HepG2 (cell line): Measurements from ENCODE around the gene PTPRM. TPM values are rescaled to one million over a fixed set of nuclear protein-coding genes. Genes with fewer than 3 reads are reported as not detected.

Source experiments
- ADNP ChIP-seq: sonication (generic); formaldehyde crosslinking; IDR thresholded peaks from 2 replicates; pipeline ENCODE4 v1.4.0; 2020; ENCODE audit warnings: missing genetic modification reagents
- ELF3 ChIP-seq: IDR thresholded peaks from 2 replicates; pipeline ENCODE4 v1.6.1; 2016; ENCODE audit warnings: missing genetic modification reagents, missing compliant biosample characterization
- EP300 ChIP-seq, 3 experiments: sonication (generic) in 1 of 3; formaldehyde crosslinking in 1 of 3; IDR thresholded peaks; 2 replicates each; pipeline versions ENCODE4 v1.5.1 to v1.6.1; 2011 to 2020; ENCODE audit warnings: low read depth in 2 of 3, low read length in 2 of 3, borderline replicate concordance in 1 of 3, improper control_type of control experiment in 1 of 3, mild to moderate bottlenecking in 1 of 3, missing genetic modification reagents in 1 of 3, moderate library complexity in 1 of 3
- FOXO1 ChIP-seq: sonication (generic); formaldehyde crosslinking; IDR thresholded peaks from 2 replicates; pipeline ENCODE4 v1.4.0; 2020; ENCODE audit warnings: missing genetic modification reagents
- GATAD2A ChIP-seq: IDR thresholded peaks from 2 replicates; pipeline ENCODE4 v1.6.1; 2016
- HMG20B ChIP-seq: conservative IDR thresholded peaks from 2 replicates; pipeline ENCODE4 v1.6.1; 2016; ENCODE audit warnings: missing genetic modification reagents, missing compliant biosample characterization
- MAFK ChIP-seq, 2 experiments: IDR thresholded peaks in 1 of 2; conservative IDR thresholded peaks in 1 of 2; 2 replicates each; pipeline ENCODE4 v1.6.1; 2011; ENCODE audit warnings: improper control_type of control experiment in 2 of 2, low read length in 2 of 2
- PPARG ChIP-seq: conservative IDR thresholded peaks from 2 replicates; pipeline ENCODE4 v1.6.1; 2016; ENCODE audit warnings: missing biosample characterization, missing genetic modification reagents
- RXRB ChIP-seq: IDR thresholded peaks from 2 replicates; pipeline ENCODE4 v1.6.1; 2016; ENCODE audit warnings: borderline replicate concordance, missing genetic modification reagents, missing compliant biosample characterization
- SNAPC2 ChIP-seq: sonication (generic); formaldehyde crosslinking; IDR thresholded peaks from 2 replicates; pipeline ENCODE4 v1.8.1; 2022; ENCODE audit warnings: mild to moderate bottlenecking, missing genetic modification reagents
- SOX13 ChIP-seq, 3 experiments: fragments of 450-650 bp in 1 of 3; sonication (generic) in 1 of 3; formaldehyde crosslinking in 1 of 3; IDR thresholded peaks in 2 of 3; conservative IDR thresholded peaks in 1 of 3; 2 replicates each; pipeline versions ENCODE4 v1.5.0 to v1.6.1; 2016 to 2020; ENCODE audit warnings: antibody characterized with exemption in 1 of 3, mild to moderate bottlenecking in 1 of 3, missing compliant biosample characterization in 1 of 3, missing genetic modification reagents in 1 of 3, moderate library complexity in 1 of 3
- SP1 ChIP-seq, 2 experiments: fragments of 450-650 bp in 1 of 2; sonication (generic) in 1 of 2; formaldehyde crosslinking in 1 of 2; IDR thresholded peaks; 2 replicates each; pipeline versions ENCODE4 v1.4.0 to v1.6.1; 2016 to 2020; ENCODE audit warnings: missing genetic modification reagents in 1 of 2
- ZNF121 ChIP-seq: sonication (generic); formaldehyde crosslinking; IDR thresholded peaks from 2 replicates; pipeline ENCODE4 v1.5.0; 2020; ENCODE audit warnings: mild to moderate bottlenecking, missing genetic modification reagents
- ZNF644 ChIP-seq: IDR thresholded peaks from 2 replicates; pipeline ENCODE4 v1.6.1; 2016; ENCODE audit warnings: low read depth
- ZNF703 ChIP-seq: sonication (generic); formaldehyde crosslinking; IDR thresholded peaks from 2 replicates; pipeline ENCODE4 v1.5.1; 2020; ENCODE audit warnings: missing genetic modification reagents, mild to moderate bottlenecking, moderate library complexity, borderline replicate concordance
- ZSCAN22 ChIP-seq: sonication (generic); formaldehyde crosslinking; IDR thresholded peaks from 2 replicates; pipeline ENCODE4 v1.4.0; 2020; ENCODE audit warnings: mild to moderate bottlenecking, missing genetic modification reagents
- polyA plus RNA-seq, 8 experiments: library from polyadenylated mRNA; depleted of rRNA in 3 of 8; stranded (reverse) in 7 of 8; unstranded in 1 of 8; fragments of >200 nt; fragmentation: Illumina TruSeq in 4 of 8; extraction: Trizol in 4 of 8; gene quantifications; 2 replicates each; pipeline versions ENCODE4 v1.2.1 to v1.2.3, GENCODE V29; 2011 to 2016; ENCODE audit warnings: low read depth in 4 of 8, missing spikeins in 1 of 8, mixed read lengths in 1 of 8; ENCODE audit not compliant: insufficient read depth in 1 of 8
- total RNA-seq, 5 experiments: library from RNA; depleted of rRNA; stranded (reverse); fragments of >200 nt; fragmentation: Illumina TruSeq; extraction: Trizol; gene quantifications; 2 replicates each; pipeline ENCODE4 v1.2.3, GENCODE V29; 2016; ENCODE audit warnings: low read depth in 1 of 5
- TF ChIP-seq, protein P1 (sequence below): sonication (generic); formaldehyde crosslinking; IDR thresholded peaks from 2 replicates; pipeline ENCODE4 v1.4.0; 2020; ENCODE audit warnings: missing genetic modification reagents
- TF ChIP-seq, protein P2 (sequence below), 2 experiments: sonication (generic) in 1 of 2; formaldehyde crosslinking in 1 of 2; IDR thresholded peaks; 2 replicates each; pipeline versions ENCODE4 v1.5.1 to v1.6.1; 2011 to 2020; ENCODE audit warnings: borderline replicate concordance in 1 of 2, low read depth in 1 of 2, low read length in 1 of 2, mild to moderate bottlenecking in 1 of 2, missing genetic modification reagents in 1 of 2, moderate library complexity in 1 of 2
- TF ChIP-seq, protein P3 (sequence below): IDR thresholded peaks from 2 replicates; pipeline ENCODE4 v1.6.1; 2012; ENCODE audit warnings: low read depth, low read length, improper control_type of control experiment
- TF ChIP-seq, protein P4 (sequence below): IDR thresholded peaks from 2 replicates; pipeline ENCODE4 v1.4.0; 2020; ENCODE audit warnings: mild to moderate bottlenecking, missing genetic modification reagents

Gene PTPRM
- total and polyA plus RNA-seq, 2 of the 13 experiments (the other 11 are each of a cell fraction or from before 2014, with no cell fraction given): 12.6 to 108 TPM

DNA sequence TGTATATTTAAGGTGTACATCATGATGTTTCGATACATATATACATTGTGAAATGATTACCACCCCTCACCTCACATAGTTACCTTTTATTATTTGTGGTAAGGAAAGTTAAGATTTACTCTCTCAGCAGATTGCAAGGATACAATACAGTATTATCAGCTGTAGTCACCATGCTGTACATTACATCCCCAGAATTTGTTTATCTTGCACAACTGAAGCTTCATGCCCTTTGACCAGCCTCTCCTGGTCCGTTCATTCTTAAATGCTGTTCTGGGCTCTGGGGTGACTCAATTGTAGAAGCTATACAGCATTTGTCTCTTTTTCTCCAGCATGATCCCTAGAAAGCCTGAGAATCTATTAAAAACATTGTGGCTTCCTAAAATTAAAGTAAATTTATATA, 90.8 kb downstream of the PTPRM start (continued):
- TF ChIP-seq, protein P1, sequence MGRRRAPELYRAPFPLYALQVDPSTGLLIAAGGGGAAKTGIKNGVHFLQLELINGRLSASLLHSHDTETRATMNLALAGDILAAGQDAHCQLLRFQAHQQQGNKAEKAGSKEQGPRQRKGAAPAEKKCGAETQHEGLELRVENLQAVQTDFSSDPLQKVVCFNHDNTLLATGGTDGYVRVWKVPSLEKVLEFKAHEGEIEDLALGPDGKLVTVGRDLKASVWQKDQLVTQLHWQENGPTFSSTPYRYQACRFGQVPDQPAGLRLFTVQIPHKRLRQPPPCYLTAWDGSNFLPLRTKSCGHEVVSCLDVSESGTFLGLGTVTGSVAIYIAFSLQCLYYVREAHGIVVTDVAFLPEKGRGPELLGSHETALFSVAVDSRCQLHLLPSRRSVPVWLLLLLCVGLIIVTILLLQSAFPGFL (CRISPR knock-in tag): no peak
- TF ChIP-seq ZNF703 (CRISPR knock-in tag) (no peak), SOX13 (IDR thresholded peaks at IDR 0.05) (no peak), SOX13 (CRISPR knock-in tag; conservative IDR thresholded peaks at IDR 0.05 in 1 of 2, IDR thresholded peaks at IDR 0.05 in 1 of 2) (peak in 1 of 2 experiments; percentile 78; a peak in 2 of 4 replicates), RXRB (CRISPR knock-in tag) (peak; percentile 62), SNAPC2 (no peak), PPARG (CRISPR knock-in tag) (peak; percentile 84), GATAD2A (CRISPR knock-in tag) (peak; percentile 72), EP300 (IDR thresholded peaks at IDR 0.05; ENCODE audit: low read depth in 2 of 2, low read length in 2 of 2) (peak; percentile 26 to 38; a peak in 1 of 4 replicates), EP300 (CRISPR knock-in tag; IDR thresholded peaks at IDR 0.05; ENCODE audit: borderline replicate concordance) (no peak), HMG20B (CRISPR knock-in tag) (peak; percentile 59; the same call in 1 of the 2 replicates), SP1 (IDR thresholded peaks at IDR 0.05) (no peak), SP1 (CRISPR knock-in tag; IDR thresholded peaks at IDR 0.05) (no peak), FOXO1 (peak; percentile 40; the same call in 1 of the 2 replicates), ZSCAN22 (CRISPR knock-in tag) (no peak), ZNF121 (CRISPR knock-in tag) (0 out of 2 replicates have a peak, but pooled peaks have one; percentile 20), ADNP (CRISPR knock-in tag) (no peak), ELF3 (CRISPR knock-in tag) (0 out of 2 replicates have a peak, but pooled peaks have one; percentile 20), MAFK (conservative IDR thresholded peaks at IDR 0.05 in 1 of 2, IDR thresholded peaks at IDR 0.05 in 1 of 2; ENCODE audit: low read length in 2 of 2) (peak; percentile 74 to 87), ZNF644 (CRISPR knock-in tag) (peak; percentile 49; the same call in 1 of the 2 replicates)
- TF ChIP-seq, protein P2, sequence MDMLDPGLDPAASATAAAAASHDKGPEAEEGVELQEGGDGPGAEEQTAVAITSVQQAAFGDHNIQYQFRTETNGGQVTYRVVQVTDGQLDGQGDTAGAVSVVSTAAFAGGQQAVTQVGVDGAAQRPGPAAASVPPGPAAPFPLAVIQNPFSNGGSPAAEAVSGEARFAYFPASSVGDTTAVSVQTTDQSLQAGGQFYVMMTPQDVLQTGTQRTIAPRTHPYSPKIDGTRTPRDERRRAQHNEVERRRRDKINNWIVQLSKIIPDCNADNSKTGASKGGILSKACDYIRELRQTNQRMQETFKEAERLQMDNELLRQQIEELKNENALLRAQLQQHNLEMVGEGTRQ (IDR thresholded peaks at IDR 0.05; ENCODE audit: low read depth, low read length): no peak
- TF ChIP-seq, protein P2 (CRISPR knock-in tag; IDR thresholded peaks at IDR 0.05; ENCODE audit: borderline replicate concordance): no peak
- TF ChIP-seq, protein P3, sequence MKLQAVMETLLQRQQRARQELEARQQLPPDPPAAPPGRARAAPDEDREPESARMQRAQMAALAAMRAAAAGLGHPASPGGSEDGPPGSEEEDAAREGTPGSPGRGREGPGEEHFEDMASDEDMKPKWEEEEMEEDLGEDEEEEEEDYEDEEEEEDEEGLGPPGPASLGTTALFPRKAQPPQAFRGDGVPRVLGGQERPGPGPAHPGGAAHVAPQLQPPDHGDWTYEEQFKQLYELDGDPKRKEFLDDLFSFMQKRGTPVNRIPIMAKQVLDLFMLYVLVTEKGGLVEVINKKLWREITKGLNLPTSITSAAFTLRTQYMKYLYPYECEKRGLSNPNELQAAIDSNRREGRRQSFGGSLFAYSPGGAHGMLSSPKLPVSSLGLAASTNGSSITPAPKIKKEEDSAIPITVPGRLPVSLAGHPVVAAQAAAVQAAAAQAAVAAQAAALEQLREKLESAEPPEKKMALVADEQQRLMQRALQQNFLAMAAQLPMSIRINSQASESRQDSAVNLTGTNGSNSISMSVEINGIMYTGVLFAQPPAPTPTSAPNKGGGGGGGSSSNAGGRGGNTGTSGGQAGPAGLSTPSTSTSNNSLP: 0 out of 2 replicates have a peak, but pooled peaks have one; percentile 38
- TF ChIP-seq, protein P4, sequence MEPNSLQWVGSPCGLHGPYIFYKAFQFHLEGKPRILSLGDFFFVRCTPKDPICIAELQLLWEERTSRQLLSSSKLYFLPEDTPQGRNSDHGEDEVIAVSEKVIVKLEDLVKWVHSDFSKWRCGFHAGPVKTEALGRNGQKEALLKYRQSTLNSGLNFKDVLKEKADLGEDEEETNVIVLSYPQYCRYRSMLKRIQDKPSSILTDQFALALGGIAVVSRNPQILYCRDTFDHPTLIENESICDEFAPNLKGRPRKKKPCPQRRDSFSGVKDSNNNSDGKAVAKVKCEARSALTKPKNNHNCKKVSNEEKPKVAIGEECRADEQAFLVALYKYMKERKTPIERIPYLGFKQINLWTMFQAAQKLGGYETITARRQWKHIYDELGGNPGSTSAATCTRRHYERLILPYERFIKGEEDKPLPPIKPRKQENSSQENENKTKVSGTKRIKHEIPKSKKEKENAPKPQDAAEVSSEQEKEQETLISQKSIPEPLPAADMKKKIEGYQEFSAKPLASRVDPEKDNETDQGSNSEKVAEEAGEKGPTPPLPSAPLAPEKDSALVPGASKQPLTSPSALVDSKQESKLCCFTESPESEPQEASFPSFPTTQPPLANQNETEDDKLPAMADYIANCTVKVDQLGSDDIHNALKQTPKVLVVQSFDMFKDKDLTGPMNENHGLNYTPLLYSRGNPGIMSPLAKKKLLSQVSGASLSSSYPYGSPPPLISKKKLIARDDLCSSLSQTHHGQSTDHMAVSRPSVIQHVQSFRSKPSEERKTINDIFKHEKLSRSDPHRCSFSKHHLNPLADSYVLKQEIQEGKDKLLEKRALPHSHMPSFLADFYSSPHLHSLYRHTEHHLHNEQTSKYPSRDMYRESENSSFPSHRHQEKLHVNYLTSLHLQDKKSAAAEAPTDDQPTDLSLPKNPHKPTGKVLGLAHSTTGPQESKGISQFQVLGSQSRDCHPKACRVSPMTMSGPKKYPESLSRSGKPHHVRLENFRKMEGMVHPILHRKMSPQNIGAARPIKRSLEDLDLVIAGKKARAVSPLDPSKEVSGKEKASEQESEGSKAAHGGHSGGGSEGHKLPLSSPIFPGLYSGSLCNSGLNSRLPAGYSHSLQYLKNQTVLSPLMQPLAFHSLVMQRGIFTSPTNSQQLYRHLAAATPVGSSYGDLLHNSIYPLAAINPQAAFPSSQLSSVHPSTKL: peak; percentile 80
